ENCODE results near the gene HCK.

HCK gene

GRCh38 chr20:32052090-32052777 lies at the start of gene HCK:
HCK (plus strand) TSS chr20:32052242.
- no peak for DNase-seq (ENCODE audit: low read depth in 2 of 2)

GRCh38 chr20:32003325-32003724 lies 48.7 kb upstream of the HCK start:
- DNase-seq (ENCODE audit: low read depth in 2 of 2) = no peak

- DNase-seq (ENCODE audit: low read depth in 2 of 2) = no peak
Observed at GRCh38 chr20:32004963-32005362, 47.1 kb upstream of the HCK start.

- no peak for DNase-seq (ENCODE audit: low read depth in 2 of 2)
Observed at GRCh38 chr20:32006053-32006452, 46.0 kb upstream of the HCK start.

GRCh38 chr20:32006841-32007786 lies 44.9 kb upstream of the HCK start:
- no peak for DNase-seq (ENCODE audit: low read depth in 2 of 2)

DNA sequence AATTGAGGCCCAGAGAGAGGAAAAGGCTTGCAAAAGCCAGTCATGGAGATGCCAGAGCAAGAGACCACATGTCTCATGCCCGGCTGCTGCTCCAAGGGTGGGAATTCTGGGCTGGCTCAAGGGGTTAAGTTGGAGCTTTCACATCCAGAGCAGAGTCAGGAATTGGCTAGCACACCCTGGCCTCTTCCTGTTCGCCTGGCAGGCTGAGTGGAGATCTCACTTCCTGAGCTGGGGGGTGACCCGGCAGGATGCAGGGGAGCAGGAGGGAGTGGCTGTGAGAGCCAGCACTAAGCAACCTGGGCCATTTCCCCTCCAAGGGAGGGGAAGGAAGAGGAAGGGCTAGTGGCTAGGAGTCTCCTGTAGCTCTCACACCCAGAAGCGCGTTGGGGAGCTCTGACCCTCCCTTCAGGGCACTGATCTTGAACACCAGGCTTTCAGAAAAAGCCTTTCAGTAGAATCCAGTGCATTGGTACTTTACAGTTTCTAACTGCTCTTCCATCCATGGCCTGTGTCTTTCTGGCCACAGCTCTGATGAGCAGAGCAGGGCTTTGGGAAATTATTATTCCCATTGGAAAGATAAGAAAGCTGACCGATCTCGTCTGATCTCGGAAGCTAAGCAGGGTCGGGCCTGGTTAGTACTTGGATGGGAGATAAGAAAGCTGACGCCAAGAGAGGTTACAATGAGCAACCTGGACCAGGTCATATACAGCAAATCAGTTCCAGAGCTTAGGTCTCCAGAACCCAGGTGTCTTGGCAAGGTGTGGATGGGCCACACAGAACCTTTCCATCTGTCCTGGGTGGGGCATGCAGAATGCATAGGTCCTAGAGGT lies 44.0 kb upstream of the HCK start:
- DNase-seq (ENCODE audit: low read depth in 2 of 2) = no peak

DNA sequence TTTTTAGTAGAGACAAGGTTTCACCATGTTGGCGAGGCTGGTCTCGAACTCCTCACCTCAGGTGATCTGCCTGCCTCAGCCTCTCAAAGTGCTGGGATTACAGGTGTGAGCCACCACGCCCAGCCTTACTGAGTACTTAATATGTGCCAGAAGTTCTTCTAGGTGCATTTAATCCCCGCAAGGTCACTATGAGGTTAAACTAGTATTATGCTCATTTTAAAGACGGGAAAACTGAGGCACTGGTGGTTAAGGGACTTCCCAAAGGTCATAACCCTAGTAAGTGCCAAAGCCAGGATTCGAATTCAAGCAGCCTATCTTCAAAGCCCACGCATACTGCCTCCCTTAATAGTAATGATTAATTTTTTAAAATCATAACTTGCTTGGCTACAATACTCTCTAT lies 42.5 kb upstream of the HCK start:
- no peak for DNase-seq (ENCODE audit: low read depth in 2 of 2)

- DNase-seq (ENCODE audit: low read depth in 2 of 2) = no peak
Observed at GRCh38 chr20:32010101-32010500, 41.9 kb upstream of the HCK start, which contains the start of gene CCM2L. CCM2L (plus strand) TSS chr20:32010438; CDS start chr20:32010455, 17 bp downstream.

DNA sequence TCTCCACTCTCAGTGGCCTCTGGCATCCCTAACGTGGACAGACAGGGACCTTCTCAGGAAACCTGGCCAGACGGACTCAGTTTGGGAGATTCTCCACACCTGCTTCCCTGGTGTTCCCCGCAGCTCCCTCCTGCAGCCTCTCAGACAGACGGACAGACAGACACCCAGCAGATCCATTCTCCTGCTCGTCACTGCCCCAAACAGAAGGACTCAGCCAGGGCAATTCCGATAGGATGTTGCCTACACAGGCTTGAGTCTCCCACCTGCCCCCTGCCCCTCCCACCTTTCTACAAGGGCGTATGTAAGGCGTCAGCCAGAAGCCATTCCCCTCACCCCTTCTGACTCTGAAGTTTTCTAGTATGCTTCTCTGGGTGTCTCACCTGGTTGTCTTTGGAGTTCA lies 41.4 kb upstream of the HCK start:
- no peak for DNase-seq (ENCODE audit: low read depth in 2 of 2)

- DNase-seq (ENCODE audit: low read depth in 2 of 2) = no peak
Observed at GRCh38 chr20:32012159-32012688, 39.8 kb upstream of the HCK start.

GRCh38 chr20:32013326-32013725 lies 38.7 kb upstream of the HCK start:
- no peak for DNase-seq (ENCODE audit: low read depth in 2 of 2)

GRCh38 chr20:32017711-32018251 lies 34.3 kb upstream of the HCK start:
- DNase-seq (ENCODE audit: low read depth in 2 of 2) = no peak

DNA sequence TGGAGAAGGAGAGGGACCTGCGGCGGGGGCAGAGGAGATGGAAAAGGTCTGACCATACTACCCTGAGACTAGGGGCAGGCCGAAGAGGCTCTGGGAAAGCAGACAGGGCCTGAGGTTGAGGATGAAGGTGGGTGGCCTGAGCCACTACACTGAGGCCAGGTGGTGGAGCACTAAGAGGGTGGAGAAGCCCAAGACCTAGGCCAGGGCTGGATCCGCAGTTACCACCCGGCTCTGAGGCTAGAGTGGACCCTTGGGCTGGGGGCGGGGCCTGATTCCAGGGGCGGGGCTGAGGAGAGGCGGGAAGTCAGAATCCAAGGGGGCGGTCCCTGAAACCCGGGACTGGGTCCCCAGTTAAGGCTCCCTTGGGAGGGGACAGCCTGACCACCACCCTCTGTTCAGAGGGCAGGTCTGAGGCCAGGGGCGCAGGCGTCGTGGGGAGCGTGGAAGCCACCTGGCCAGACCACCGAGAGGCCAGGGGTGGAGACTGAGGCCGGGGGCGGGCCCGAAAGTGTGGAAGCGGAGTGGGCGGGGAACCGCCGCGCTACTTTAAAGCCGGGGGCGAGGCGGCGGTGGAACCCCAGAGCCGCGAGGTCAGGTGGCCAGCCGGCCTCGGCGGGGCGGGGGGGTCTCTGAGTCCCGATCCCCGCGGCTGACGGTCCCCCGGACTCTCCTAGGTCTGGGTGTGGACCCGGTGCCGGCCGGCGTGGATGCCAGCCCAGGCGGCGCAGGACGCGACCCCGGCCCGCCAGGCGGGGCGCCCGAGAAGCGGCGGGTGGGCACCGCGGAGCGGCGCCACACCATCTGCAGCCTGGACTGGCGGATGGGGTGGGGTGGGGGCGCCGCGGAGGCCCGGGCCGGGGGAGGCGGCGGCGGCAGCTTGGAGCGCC lies 33.5 kb upstream of the HCK start:
- peak in 1 of 2 donors; percentile 7 for DNase-seq (ENCODE audit: low read depth in 2 of 2)

DNA sequence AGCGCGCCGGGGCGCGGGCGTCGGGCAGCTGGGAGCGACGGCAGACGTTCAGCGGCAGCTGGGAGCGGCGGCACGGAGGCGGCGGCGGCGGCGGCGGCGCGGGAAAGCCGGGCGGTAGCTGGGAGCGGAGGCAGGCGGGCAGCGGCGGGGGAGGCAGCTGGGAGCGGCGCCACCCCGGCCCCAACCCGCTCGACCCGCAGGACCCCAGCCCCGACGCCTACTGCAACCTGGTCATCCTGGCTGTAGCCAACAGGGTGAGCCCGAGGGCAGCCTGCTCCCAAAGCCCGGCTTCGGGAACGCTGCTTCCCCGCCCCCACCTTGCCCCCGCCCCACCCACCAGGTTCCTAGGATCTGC lies 32.9 kb upstream of the HCK start:
- no peak for DNase-seq (ENCODE audit: low read depth in 2 of 2)

DNA sequence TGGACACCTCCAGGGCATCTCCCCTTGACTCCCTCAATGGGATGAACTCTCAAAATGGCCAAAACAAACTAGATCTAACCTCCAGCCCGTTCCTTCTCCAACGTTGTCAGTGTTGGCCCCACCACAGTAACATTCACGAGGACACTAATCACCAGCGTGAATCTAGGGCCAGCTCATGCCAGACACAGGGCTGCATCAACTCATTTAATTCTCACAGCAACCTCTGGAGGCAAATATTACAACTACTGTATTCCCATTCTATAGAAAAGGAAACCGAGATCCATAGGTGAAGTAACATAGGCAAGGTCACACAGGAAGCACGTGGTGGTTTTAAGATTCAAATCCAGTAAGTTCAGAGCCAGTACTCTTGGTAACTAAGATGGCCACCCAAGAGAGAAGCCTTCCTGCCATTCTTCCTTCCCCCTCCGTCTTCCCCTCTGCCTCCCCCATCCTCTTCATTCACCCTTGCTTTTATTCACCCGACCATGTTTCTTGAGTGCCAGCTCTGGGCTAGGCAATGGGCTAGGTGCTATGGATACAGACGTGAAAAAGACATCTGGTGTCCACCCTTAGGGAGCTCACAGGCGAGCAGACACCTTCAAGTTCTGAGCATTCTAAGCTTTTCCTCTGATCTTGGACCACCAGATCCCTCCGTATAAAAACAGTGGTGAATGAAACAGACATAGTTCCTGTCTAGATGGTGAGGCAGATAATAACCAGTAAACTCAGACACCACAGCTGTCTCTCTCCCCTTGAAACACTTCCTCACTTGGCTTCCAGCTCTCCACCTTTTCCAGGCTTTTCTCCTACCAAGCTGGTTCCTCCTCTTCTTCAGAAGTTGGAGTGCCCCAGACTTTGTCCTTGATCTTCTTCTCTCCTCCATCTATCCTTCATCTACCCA lies 32.2 kb upstream of the HCK start:
- no peak for DNase-seq (ENCODE audit: low read depth in 2 of 2)

GRCh38 chr20:32021091-32021490 lies 31.0 kb upstream of the HCK start:
- DNase-seq (ENCODE audit: low read depth in 2 of 2) = no peak

DNA sequence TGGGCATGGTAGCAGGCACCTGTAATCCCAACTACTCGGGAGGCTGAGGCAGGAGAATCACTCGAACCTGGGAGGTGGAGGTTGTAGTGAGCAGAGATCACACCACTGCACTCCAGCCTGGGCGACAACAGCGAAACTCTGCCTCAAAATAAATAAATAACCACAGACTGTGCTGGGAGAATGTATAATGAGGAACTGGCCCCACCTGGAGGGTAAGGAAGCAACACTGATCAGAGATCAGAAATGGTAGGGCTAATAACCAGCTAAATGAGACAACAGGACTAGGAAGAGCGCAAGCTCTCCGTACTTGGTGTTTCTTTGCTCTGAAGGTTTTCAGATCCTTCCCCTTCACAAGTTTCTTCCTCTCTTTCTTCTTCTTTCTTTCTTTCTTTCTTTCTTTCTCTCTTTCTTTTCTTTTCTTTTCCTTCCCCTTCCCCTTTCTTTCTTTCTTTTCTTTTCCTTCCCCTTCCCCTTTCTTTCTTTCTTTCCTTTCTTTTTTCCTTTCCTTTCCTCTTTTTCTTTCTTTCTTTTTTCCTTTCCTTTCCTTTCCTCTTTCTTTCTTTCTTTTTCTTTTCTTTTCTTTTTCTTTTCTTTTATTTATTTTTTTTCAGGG lies 27.3 kb upstream of the HCK start:
- DNase-seq (ENCODE audit: low read depth in 2 of 2) = no peak

DNA sequence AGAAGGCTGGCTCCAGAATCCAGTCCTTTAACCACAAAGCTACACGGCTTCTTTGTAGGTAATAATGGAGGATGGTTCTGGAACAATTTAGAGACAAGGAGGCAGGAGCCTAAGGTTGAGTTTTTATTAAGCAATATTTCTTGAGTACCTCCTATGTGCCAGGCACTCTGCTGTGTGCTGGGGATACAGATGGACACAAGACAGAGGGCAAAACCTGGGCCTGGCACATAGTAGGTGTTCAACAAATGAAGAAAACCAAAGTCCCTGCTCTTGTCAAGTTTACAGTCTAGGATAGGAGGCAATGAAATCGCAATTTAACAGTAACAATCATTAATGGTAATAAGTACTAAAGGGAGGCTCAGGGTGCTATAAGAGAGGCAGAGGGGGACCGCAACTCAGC lies 24.4 kb upstream of the HCK start:
- no peak for DNase-seq (ENCODE audit: low read depth in 2 of 2)

Data from activated CD8-positive, alpha-beta memory T cell treated with anti-CD3 and anti-CD28 coated beads for 4 hours (primary cell).